ENCODE data around the gene GDPD3.
"Not testable (repeated sequence)": the region's sequence is repeated elsewhere in the genome, so short reads cannot be mapped to it uniquely, and the experiment has no call there.

Gene GDPD3

GRCh38 chr16:30122604-30123160 is 9.3 kb upstream of the GDPD3 start:
- no peak for DNase-seq (ENCODE audit: low read depth, low spot score)

DNA sequence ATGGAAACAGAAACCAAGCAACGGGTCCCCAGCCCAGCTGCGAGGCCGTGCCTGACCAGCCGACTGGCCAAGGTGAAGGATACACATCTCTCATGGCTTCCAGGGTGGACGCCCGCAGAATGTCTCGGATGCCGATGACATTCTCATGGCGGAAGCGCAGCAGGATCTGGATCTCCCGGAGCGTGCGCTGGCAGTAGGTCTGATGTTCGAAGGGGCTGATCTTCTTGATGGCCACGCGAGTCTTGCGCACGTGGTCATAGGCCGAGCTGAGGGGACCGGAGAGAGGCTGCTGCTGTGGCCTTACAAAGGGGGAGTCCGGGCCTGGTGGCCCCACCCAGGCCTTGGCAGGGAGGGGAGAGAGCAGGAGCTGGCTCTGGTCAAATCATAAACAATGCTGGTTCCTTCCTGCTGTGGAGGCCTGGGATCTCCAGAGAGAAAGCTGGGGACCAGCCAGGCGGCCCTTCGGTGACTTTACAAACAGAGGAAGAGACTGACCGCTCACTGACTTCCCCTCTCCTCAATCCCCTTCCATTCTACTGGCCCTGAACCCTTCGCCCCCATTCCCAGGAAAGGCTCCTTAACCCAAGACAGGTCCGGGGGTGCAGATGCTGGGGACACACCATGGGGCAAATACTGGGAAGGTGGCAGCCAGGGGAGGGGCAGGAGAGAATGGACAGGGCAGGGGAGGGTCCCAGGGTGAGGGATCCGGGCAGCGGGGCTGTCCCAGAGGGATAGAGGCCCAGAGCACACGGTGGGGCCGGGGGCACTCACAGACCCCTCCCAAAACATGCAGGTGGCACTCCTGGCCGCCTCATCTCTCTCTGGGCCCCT is 8.6 kb upstream of the GDPD3 start:
- DNase-seq (ENCODE audit: low read depth, low spot score), result no peak

DNA sequence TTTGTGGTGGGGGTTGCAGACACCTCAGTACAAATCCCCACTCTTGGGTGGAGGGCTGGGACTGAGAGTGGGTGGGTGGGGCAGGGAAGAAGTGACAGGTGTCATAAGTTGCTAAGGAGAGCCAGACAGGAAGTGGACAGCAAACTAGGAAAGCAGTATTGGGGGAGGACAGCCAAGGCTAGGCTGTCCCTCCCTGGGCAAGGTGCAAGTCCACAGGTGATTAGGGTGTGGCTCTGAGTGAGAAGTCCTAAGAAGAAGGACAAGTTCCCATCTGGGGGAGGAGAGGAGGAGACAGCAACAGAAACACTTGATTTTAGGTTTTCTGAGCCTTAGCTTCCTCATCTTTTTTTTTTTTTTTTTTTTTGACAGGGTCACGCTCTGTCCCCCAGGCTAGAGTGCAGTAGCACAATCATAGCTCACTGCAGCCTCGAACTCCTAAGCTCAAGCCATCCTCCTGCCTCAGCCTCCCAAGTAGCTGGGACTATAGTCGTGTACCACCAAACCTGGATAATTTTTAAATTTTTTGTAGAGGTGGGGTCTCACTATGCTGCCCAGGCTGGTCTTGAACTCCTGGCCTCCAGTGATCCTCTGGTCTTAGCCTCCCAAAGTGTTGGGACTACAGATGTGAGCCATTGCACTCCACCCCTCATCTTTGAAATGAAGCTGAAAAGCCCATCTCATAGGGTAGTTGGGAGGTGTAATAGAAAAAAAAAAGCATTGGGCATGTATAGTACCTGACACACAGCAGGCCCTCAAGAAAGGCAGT is 7.2 kb upstream of the GDPD3 start:
- DNase-seq (ENCODE audit: low read depth, low spot score), result no peak

DNA sequence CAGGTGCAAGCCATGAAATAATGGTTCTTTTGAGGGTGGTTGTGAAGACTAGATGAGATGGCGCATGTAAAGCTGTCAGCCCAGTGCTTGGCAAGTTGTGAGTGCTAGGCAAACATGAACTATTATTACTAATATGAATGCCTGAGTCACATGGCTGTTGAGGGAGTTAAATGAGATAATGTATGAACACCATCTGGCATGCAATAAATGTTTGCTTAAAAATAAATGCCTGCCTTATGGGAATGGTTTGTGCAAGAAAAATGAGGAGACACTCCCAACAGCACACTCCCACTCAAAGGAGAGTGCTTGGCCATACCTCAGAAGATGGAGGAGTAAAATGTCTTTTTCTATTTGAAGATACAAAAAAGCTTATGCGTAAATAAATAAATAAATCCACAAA is 6.1 kb upstream of the GDPD3 start:
- no peak for DNase-seq (ENCODE audit: low read depth, low spot score)

DNA sequence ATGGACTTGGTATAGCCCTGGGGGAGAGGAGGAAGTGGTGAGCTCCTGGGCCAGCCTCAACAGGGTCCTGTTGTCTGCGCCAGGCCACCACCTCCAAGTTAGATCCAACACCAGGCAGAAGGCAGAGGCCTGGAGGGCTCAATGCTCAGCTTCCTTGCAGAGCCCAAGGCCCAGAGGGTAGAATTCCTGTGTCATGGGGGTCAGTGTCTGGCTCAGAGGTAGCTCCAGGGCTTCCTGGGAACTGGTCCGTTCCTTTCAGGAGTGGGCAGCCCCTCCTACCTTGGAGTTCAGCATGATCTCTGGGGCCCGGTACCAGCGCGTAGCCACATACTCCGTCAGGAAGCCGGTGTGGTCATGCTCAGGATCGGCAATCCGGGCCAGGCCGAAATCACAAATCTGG is 4.4 kb upstream of the GDPD3 start:
- no peak for DNase-seq (ENCODE audit: low read depth, low spot score)

- DNase-seq (ENCODE audit: low read depth, low spot score), result no peak
Observed at GRCh38 chr16:30116291-30117207, 3.2 kb upstream of the GDPD3 start.

DNA sequence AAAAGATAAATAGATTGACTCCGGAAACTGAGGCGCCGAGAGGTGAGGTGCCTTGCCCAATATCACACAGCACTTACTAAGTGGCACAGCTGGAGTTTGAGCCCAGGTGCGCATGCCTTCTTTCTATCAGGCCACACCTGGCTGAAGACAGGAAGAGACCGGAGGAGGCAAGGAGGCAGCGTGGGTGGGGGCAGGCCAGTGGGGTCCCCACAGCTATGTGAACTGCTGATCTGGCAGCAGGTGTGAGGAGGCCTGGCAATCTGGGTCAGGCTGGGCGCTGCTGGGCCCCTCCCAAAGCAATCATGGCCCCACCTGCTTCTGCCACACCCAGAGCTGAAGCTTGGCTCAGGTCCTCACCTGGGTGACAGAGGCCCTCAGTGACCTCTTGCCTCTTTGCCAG is 1.9 kb upstream of the GDPD3 start:
- DNase-seq (ENCODE audit: low read depth, low spot score), result no peak

DNA sequence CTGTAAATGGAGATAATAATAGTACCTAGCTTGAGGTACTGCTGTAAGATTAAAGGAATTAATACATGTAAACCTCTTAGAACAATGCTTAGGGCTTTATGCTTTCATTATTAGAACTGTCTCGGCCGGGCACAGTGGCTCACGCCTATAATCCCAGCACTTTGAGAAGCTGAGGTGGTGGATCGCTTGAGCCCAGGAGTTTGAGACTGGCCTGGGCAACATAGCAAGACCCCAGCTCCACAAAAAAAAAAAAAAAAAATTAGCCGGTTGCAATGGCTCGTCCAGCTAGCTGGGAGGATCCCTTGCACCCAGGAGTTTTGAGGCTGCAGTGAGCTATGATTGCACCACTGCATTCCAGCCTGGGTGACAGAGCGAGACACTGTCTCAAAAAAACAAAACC is 1.5 kb upstream of the GDPD3 start:
- not testable (repeated sequence) for DNase-seq (ENCODE audit: low read depth, low spot score)

DNA sequence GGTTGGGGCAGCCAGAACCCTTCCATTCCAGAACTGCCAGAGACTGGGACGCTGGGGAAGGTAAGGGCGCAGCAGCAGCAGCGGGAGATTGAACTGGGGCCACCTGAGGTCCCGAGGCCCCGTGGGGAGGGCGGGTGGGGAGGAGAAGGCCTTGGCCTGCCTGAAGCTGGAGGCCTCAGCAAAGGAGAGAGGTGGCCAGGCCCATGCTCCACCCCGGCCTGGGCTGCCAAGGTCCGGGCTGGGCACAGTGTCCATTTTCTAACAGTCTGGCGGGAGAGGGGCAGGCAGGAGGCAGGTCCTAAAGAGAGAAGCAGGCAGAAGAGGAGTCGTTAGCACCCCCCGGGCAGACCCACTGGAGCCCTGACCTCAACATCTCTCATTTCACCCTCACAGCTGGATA is 1.1 kb upstream of the GDPD3 start:
- no peak for DNase-seq (ENCODE audit: low read depth, low spot score)

- no peak for DNase-seq (ENCODE audit: low read depth, low spot score)
Observed at GRCh38 chr16:30113711-30114333, 485 bp upstream of the GDPD3 start.

- no peak for DNase-seq (ENCODE audit: low read depth, low spot score)
Observed at GRCh38 chr16:30112197-30113030, 923 bp downstream of the GDPD3 start.

GRCh38 chr16:30110661-30111060 is 2.7 kb downstream of the GDPD3 start:
- no peak for DNase-seq (ENCODE audit: low read depth, low spot score)

GRCh38 chr16:30108059-30108850 is 5.1 kb downstream of the GDPD3 start:
- DNase-seq (ENCODE audit: low read depth, low spot score), result no peak

DNA sequence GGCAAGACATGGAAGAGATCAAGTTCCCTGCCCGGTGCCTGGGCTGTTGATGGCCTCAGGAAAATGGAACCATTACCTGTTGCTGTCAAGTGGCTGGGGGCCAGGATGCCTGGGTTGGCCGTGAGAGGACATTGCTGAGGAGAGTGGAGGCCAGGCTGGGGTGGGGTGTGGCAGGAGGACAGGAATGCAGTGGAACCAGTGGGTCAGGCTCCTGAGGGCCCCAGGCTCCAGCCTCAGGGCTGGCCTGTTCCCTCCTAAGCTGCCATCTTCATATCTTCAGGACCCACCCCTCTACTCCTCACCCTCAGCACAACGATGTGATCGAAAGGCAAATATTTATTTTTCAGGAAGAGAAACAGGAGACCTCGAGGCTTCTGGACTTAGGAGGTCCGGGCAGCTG is 8.8 kb downstream of the GDPD3 start:
- DNase-seq (ENCODE audit: low read depth, low spot score), result no peak

- no peak for DNase-seq (ENCODE audit: low read depth, low spot score)
Observed at GRCh38 chr16:30104090-30104489, 9.2 kb downstream of the GDPD3 start.

GRCh38 chr16:30096862-30097563 is 16.3 kb downstream of the GDPD3 start:
- DNase-seq (ENCODE audit: low read depth, low spot score), result no peak

- no peak for DNase-seq (ENCODE audit: low read depth, low spot score)
Observed at GRCh38 chr16:30096105-30096861, 17.1 kb downstream of the GDPD3 start, which contains the start of gene YPEL3. Gene YPEL3 (minus strand): TSS chr16:30096213. CDS start chr16:30095482, 731 bp downstream.
